SK-N-SH (cell line): Measurements from ENCODE around the gene RPS27A. TPM values are rescaled to one million over a fixed set of nuclear protein-coding genes. Genes with fewer than 3 reads are reported as not detected.

Experiments used
- CTCF ChIA-PET: fragments of 300-600, 350-600 bp; formaldehyde crosslinking; extraction: SDS; loops from one replicate; lab custom pipeline; 2021; lab: Yijun Ruan, JAX
- POLR2A ChIA-PET: fragments of 350-600 bp; sonication (Branson Sonifier 250); formaldehyde crosslinking; extraction: SDS; loops from one replicate; lab custom pipeline; 2020; ENCODE audit warnings: antibody characterized with exemption, inconsistent platforms; lab: Yijun Ruan, JAX
- DNase-seq: peaks from one replicate; pipeline ENCODE4 v3.0.0; 2012
- H2AFZ ChIP-seq: fragments of 200-600 bp; sonication (generic); 2 replicates; pipeline ENCODE4 v1.8.1; 2016; ENCODE audit warnings: antibody characterized with exemption, mild to moderate bottlenecking, low read depth
- H3F3A ChIP-seq: fragments of 200-600 bp; sonication (generic); replicated peaks from 2 replicates; pipeline ENCODE3; 2016; ENCODE audit warnings: antibody characterized with exemption, mild to moderate bottlenecking; ENCODE audit not compliant: insufficient read depth
- H3K27ac ChIP-seq, 2 experiments: fragments of 200-500 bp in 1 of 2; fragments of 200-600 bp in 1 of 2; sonication (Bioruptor generic) in 1 of 2; sonication (generic), shearing (Covaris generic) in 1 of 2; 2 replicates each; pipeline versions ENCODE4 v1.5.1 to v1.6.1; 2014 to 2016; ENCODE audit warnings: low read depth in 2 of 2, inconsistent platforms in 1 of 2, low read length in 1 of 2, mild to moderate bottlenecking in 1 of 2, mixed read lengths in 1 of 2
- H3K27me3 ChIP-seq: fragments of 200-600 bp; sonication (generic), shearing (Covaris generic); 2 replicates; pipeline ENCODE4 v1.6.1; 2016; ENCODE audit warnings: mixed run types; ENCODE audit not compliant: insufficient read depth
- H3K36me3 ChIP-seq, 2 experiments: fragments of 200-500 bp in 1 of 2; fragments of 200-600 bp in 1 of 2; sonication (Bioruptor generic) in 1 of 2; sonication (generic) in 1 of 2; replicated peaks in 1 of 2; 2 replicates each; pipeline versions ENCODE3 to v1.5.1; 2014 to 2016; ENCODE audit warnings: low read length in 1 of 2, mild to moderate bottlenecking in 1 of 2; ENCODE audit not compliant: insufficient read depth in 2 of 2, control insufficient read depth in 1 of 2
- H3K4me1 ChIP-seq, 2 experiments: fragments of 200-500 bp in 1 of 2; fragments of 200-600 bp in 1 of 2; sonication (Bioruptor generic) in 1 of 2; sonication (generic), shearing (Covaris generic) in 1 of 2; 2 replicates each; pipeline versions ENCODE4 v1.5.1 to v1.6.1; 2014 to 2016; ENCODE audit warnings: low read depth in 1 of 2, low read length in 1 of 2, mixed run types in 1 of 2; ENCODE audit not compliant: insufficient read depth in 2 of 2, control insufficient read depth in 1 of 2
- H3K4me2 ChIP-seq: fragments of 200-600 bp; sonication (generic), shearing (Covaris generic); 2 replicates; pipeline ENCODE4 v1.6.1; 2017; ENCODE audit warnings: mixed run types
- H3K4me3 ChIP-seq, 2 experiments: fragments of 200-500 bp in 1 of 2; fragments of 200-600 bp in 1 of 2; sonication (Bioruptor generic) in 1 of 2; sonication (generic), shearing (Covaris generic) in 1 of 2; 2 replicates each; pipeline versions ENCODE4 v1.5.1 to v1.8.1; 2014 to 2016; ENCODE audit warnings: low read depth in 2 of 2, inconsistent platforms in 1 of 2, low read length in 1 of 2, mild to moderate bottlenecking in 1 of 2, mixed read lengths in 1 of 2, moderate library complexity in 1 of 2
- H3K79me2 ChIP-seq: fragments of 200-600 bp; sonication (generic); 2 replicates; pipeline ENCODE4 v1.8.1; 2017; ENCODE audit warnings: mild to moderate bottlenecking; ENCODE audit not compliant: insufficient read depth
- H3K9ac ChIP-seq: fragments of 200-600 bp; sonication (generic); 2 replicates; pipeline ENCODE4 v1.6.1; 2017; ENCODE audit warnings: mixed run types
- H3K9me2 ChIP-seq: fragments of 200-600 bp; sonication (generic); 2 replicates; pipeline ENCODE4 v1.6.1; 2017; ENCODE audit warnings: mixed run types
- H3K9me3 ChIP-seq: fragments of 200-600 bp; sonication (generic); 2 replicates; pipeline ENCODE4 v1.6.1; 2017; ENCODE audit warnings: mixed run types, mild to moderate bottlenecking, moderate library complexity
- H4K20me1 ChIP-seq: fragments of 200-600 bp; sonication (generic); 2 replicates; pipeline ENCODE4 v1.6.1; 2017; ENCODE audit warnings: mild to moderate bottlenecking, mixed run types; ENCODE audit not compliant: insufficient read depth
- ELF1 ChIP-seq: IDR thresholded peaks from 2 replicates; pipeline ENCODE4 v1.4.0; 2012
- EZH2phosphoT487 ChIP-seq: fragments of 200-600 bp; sonication (generic); IDR thresholded peaks from 2 replicates; pipeline ENCODE4 v1.6.1; 2017; ENCODE audit warnings: low read depth, mixed run types, mild to moderate bottlenecking, antibody characterized with exemption, moderate library complexity, borderline replicate concordance
- MXI1 ChIP-seq: IDR thresholded peaks from 2 replicates; pipeline ENCODE4 v1.6.1; 2012; ENCODE audit warnings: mild to moderate bottlenecking, low read depth, low read length, improper control_type of control experiment
- RCOR1 ChIP-seq: fragments of 150-350 bp; IDR thresholded peaks from 2 replicates; pipeline ENCODE4 v1.6.1; 2017; ENCODE audit warnings: antibody characterized with exemption, low read length
- REST ChIP-seq: IDR thresholded peaks from 2 replicates; pipeline ENCODE4 v1.6.1; 2012; ENCODE audit warnings: mild to moderate bottlenecking, low read depth, low read length, moderate library complexity
- SMC3 ChIP-seq: IDR thresholded peaks from 2 replicates; pipeline ENCODE4 v1.6.1; 2012; ENCODE audit warnings: low read depth, low read length, improper control_type of control experiment
- TAF1 ChIP-seq: IDR thresholded peaks from 2 replicates; pipeline ENCODE4 v1.6.1; 2012; ENCODE audit warnings: low read depth, mild to moderate bottlenecking, low read length, moderate library complexity, borderline replicate concordance
- YY1 ChIP-seq: IDR thresholded peaks from 2 replicates; pipeline ENCODE4 v1.4.0; 2012; ENCODE audit warnings: low read depth, mild to moderate bottlenecking
- ZBTB33 ChIP-seq: IDR thresholded peaks from 2 replicates; pipeline ENCODE4 v1.4.0; 2012; ENCODE audit warnings: low read depth, borderline replicate concordance
- WGBS: methylation state at CpG from one replicate; pipeline ENCODE4 v1.1.6; 2017; ENCODE audit warnings: low lambda C conversion rate; 5-methylcytosine and 5-hydroxymethylcytosine counted together
- polyA plus RNA-seq, 3 experiments: library from polyadenylated mRNA; depleted of rRNA; stranded (reverse); fragments of >200 nt; gene quantifications; 2 replicates each; pipeline ENCODE4 v1.2.3, GENCODE V29; 2012

RPS27A gene
- polyA plus RNA-seq, 1 of the 3 experiments (the other 2 are of a cell fraction) = 1,777 TPM

- no peak for TF ChIP-seq SMC3
- no peak for TF ChIP-seq ZBTB33
- TF ChIP-seq TAF1 = no peak
- TF ChIP-seq REST = no peak
Measured at GRCh38 chr2:55228226-55228563, 4.3 kb upstream of the RPS27A start (continued).

GRCh38 chr2:55229221-55229620 is 3.3 kb upstream of the RPS27A start:
- Histone ChIP-seq H4K20me1 (peaks cover 6% of the 10 kb centered on the region; the same call in 1 of the 2 replicates), H3K27me3 (no peaks in the 10 kb centered on the region), H3K9me3 (no peaks in the 10 kb centered on the region), H3K9ac (no peak overlapping the region), H3K4me2 (no peak overlapping the region), H3K27ac (no peak overlapping the region), H3K36me3 (peaks cover 8 to 16% of the 10 kb centered on the region in 2 experiments), H3K79me2 (peaks cover 62% of the 10 kb centered on the region), H3K9me2 (no peaks in the 10 kb centered on the region), H3K4me1 (peaks cover 4 to 11% of the 10 kb centered on the region in 2 experiments; a peak in 3 of 4 replicates), H3K4me3 (no peak overlapping the region), H2AFZ (no peak overlapping the region), H3F3A (peaks cover 6% of the 10 kb centered on the region)
- ChIA-PET POLR2A (no interaction called here), CTCF (no interaction called here)
- TF ChIP-seq ELF1 (no peak), RCOR1 (no peak), EZH2phosphoT487 (no peak), MXI1 (no peak), YY1 (no peak)
- DNase-seq = no peak
- 93% methylated on average over 2 of the region's 2 CpGs for WGBS

GRCh38 chr2:55230551-55230950 is 1.9 kb upstream of the RPS27A start:
- TF ChIP-seq ELF1 = no peak

More at GRCh38 chr2:55230551-55230950, 1.9 kb upstream of the RPS27A start:
- 94% methylated on average over 3 of the region's 3 CpGs for WGBS
- DNase-seq = no peak
- Histone ChIP-seq H3K4me3 (no peak overlapping the region), H3F3A (peaks cover 16% of the 10 kb centered on the region), H3K27me3 (no peaks in the 10 kb centered on the region), H3K9me3 (no peaks in the 10 kb centered on the region), H3K36me3 (peaks cover 21% of the 10 kb centered on the region in 2 experiments), H3K27ac (no peak overlapping the region), H3K4me2 (no peak overlapping the region), H4K20me1 (peaks cover 12% of the 10 kb centered on the region; the same call in 1 of the 2 replicates), H2AFZ (no peak overlapping the region), H3K9ac (no peak overlapping the region), H3K79me2 (peaks cover 69% of the 10 kb centered on the region), H3K4me1 (peaks cover 12 to 13% of the 10 kb centered on the region in 2 experiments; a peak in 3 of 4 replicates), H3K9me2 (no peaks in the 10 kb centered on the region)
- POLR2A ChIA-PET = no interaction called here
- CTCF ChIA-PET = interaction anchor here (1.0 kb wide), 1 partner anchor 182 kb away, joined by 3 read pairs; no protein-coding TSS in a partner anchor
